H9 (cell line): ENCODE measurements around the gene LRMDA. TPM values are rescaled to one million over a fixed set of nuclear protein-coding genes. Genes with fewer than 3 reads are reported as not detected.

Experiments
- DNase-seq: peaks from one replicate; pipeline ENCODE4 v3.0.0-alpha.2; 2017
- H2AFZ ChIP-seq: one replicate; pipeline ENCODE4 v1.6.1; 2013; ENCODE audit warnings: mild to moderate bottlenecking, low read length, control low read depth, moderate library complexity
- H2AK5ac ChIP-seq: 2 replicates; pipeline ENCODE4 v1.6.1; 2013; ENCODE audit warnings: low read length, control low read depth, mixed read lengths; ENCODE audit not compliant: insufficient read length
- H2BK120ac ChIP-seq: one replicate; pipeline ENCODE4 v1.6.1; 2013; ENCODE audit warnings: low read depth, mild to moderate bottlenecking, low read length, control low read depth, inconsistent platforms; ENCODE audit not compliant: poor library complexity, severe bottlenecking
- H2BK12ac ChIP-seq: 2 replicates; pipeline ENCODE4 v1.6.1; 2013; ENCODE audit warnings: low read length, control low read depth, mixed read lengths, low read depth; ENCODE audit not compliant: insufficient read length
- H2BK15ac ChIP-seq: 2 replicates; pipeline ENCODE4 v1.6.1; 2013; ENCODE audit warnings: low read depth, low read length, control low read depth
- H2BK20ac ChIP-seq: one replicate; pipeline ENCODE4 v1.6.1; 2013; ENCODE audit warnings: low read depth, mild to moderate bottlenecking, low read length, control low read depth, inconsistent platforms; ENCODE audit not compliant: poor library complexity, severe bottlenecking
- H2BK5ac ChIP-seq: 2 replicates; pipeline ENCODE4 v1.6.1; 2013; ENCODE audit warnings: low read length, control low read depth, mixed read lengths; ENCODE audit not compliant: insufficient read length
- H3K14ac ChIP-seq: 2 replicates; pipeline ENCODE4 v1.6.1; 2013; ENCODE audit warnings: low read length, control low read depth; ENCODE audit not compliant: insufficient read depth
- H3K18ac ChIP-seq: 2 replicates; pipeline ENCODE4 v1.6.1; 2013; ENCODE audit warnings: low read depth, mild to moderate bottlenecking, mixed read lengths, low read length, control low read depth; ENCODE audit not compliant: insufficient read length
- H3K23ac ChIP-seq: 2 replicates; pipeline ENCODE4 v1.6.1; 2013; ENCODE audit warnings: low read length, control low read depth, mixed read lengths, low read depth; ENCODE audit not compliant: insufficient read length
- H3K23me2 ChIP-seq: 2 replicates; pipeline ENCODE4 v1.6.1; 2013; ENCODE audit warnings: low read depth, mild to moderate bottlenecking, mixed read lengths, low read length, control low read depth; ENCODE audit not compliant: insufficient read length, poor library complexity, severe bottlenecking
- H3K27ac ChIP-seq: 2 replicates; pipeline ENCODE4 v1.5.1; 2013; ENCODE audit warnings: low read length, control low read depth, mixed read lengths, low read depth; ENCODE audit not compliant: insufficient read length
- H3K27me3 ChIP-seq: 2 replicates; pipeline ENCODE4 v1.6.1; 2013; ENCODE audit warnings: low read length, control low read depth, inconsistent platforms; ENCODE audit not compliant: insufficient read depth
- H3K4ac ChIP-seq: 2 replicates; pipeline ENCODE4 v1.6.1; 2013; ENCODE audit warnings: low read depth, mild to moderate bottlenecking, control low read depth, inconsistent platforms, low read length, moderate library complexity
- H3K4me1 ChIP-seq: 2 replicates; pipeline ENCODE4 v1.6.1; 2013; ENCODE audit warnings: low read length, control low read depth, inconsistent platforms; ENCODE audit not compliant: insufficient read depth
- H3K4me2 ChIP-seq: 2 replicates; pipeline ENCODE4 v1.6.1; 2013; ENCODE audit warnings: low read length, control low read depth, mixed read lengths; ENCODE audit not compliant: insufficient read length, insufficient read depth
- H3K56ac ChIP-seq: 2 replicates; pipeline ENCODE4 v1.6.1; 2013; ENCODE audit warnings: low read depth, mild to moderate bottlenecking, mixed read lengths, low read length, control low read depth; ENCODE audit not compliant: insufficient read length
- H3K79me1 ChIP-seq: 2 replicates; pipeline ENCODE4 v1.6.1; 2013; ENCODE audit warnings: low read depth, mild to moderate bottlenecking, moderate library complexity, low read length, control low read depth, inconsistent platforms; ENCODE audit not compliant: insufficient read depth, poor library complexity, severe bottlenecking
- H3K79me2 ChIP-seq: 2 replicates; pipeline ENCODE4 v1.6.1; 2013; ENCODE audit warnings: low read length, control low read depth, inconsistent platforms; ENCODE audit not compliant: insufficient read depth
- H3K9ac ChIP-seq: 2 replicates; pipeline ENCODE4 v1.6.1; 2013; ENCODE audit warnings: low read length, control low read depth, mixed read lengths; ENCODE audit not compliant: insufficient read length; ENCODE audit errors: extremely low read depth
- H3K9me3 ChIP-seq: one replicate; pipeline ENCODE4 v1.6.1; 2013; ENCODE audit warnings: low read depth, low read length, inconsistent platforms; ENCODE audit not compliant: control insufficient read depth
- H3T11ph ChIP-seq: one replicate; pipeline ENCODE4 v1.6.1; 2013; ENCODE audit warnings: mild to moderate bottlenecking, low read length, control low read depth, inconsistent platforms
- H4K20me1 ChIP-seq: one replicate; pipeline ENCODE4 v1.6.1; 2013; ENCODE audit not compliant: control insufficient read depth, insufficient read length, insufficient read depth
- H4K5ac ChIP-seq: 2 replicates; pipeline ENCODE4 v1.6.1; 2013; ENCODE audit warnings: low read depth, mild to moderate bottlenecking, mixed read lengths, low read length, control low read depth; ENCODE audit not compliant: insufficient read length
- H4K8ac ChIP-seq: replicated peaks from 2 replicates; pipeline ENCODE4 v1.6.1; 2013; ENCODE audit warnings: low read length, control low read depth, mixed read lengths, low read depth; ENCODE audit not compliant: insufficient read length
- H4K91ac ChIP-seq: 2 replicates; pipeline ENCODE4 v1.6.1; 2013; ENCODE audit warnings: low read depth, mild to moderate bottlenecking, moderate library complexity, mixed read lengths, low read length, control low read depth; ENCODE audit not compliant: insufficient read length
- H3K27ac Mint-ChIP-seq, 3 experiments: 2 replicates in 2 of 3; 3 replicates in 1 of 3; pipeline ENCODE4 v1.8.0; 2020 to 2021; ENCODE audit warnings: mixed read lengths in 3 of 3, mild to moderate bottlenecking in 1 of 3, moderate library complexity in 1 of 3
- H3K27me3 Mint-ChIP-seq: 2 replicates; pipeline ENCODE4 v1.8.0; 2021; ENCODE audit warnings: low read depth, mild to moderate bottlenecking, moderate library complexity, mixed read lengths
- H3K36me3 Mint-ChIP-seq, 3 experiments: 2 replicates in 2 of 3; 3 replicates in 1 of 3; pipeline ENCODE4 v1.8.0; 2020 to 2021; ENCODE audit warnings: low read depth in 3 of 3, mixed read lengths in 3 of 3; ENCODE audit not compliant: insufficient read depth in 1 of 3
- H3K4me1 Mint-ChIP-seq, 2 experiments: 2 replicates each; pipeline ENCODE4 v1.8.0; 2020; ENCODE audit warnings: mixed read lengths in 2 of 2
- H3K4me3 Mint-ChIP-seq, 2 experiments: 2 replicates in 1 of 2; 3 replicates in 1 of 2; pipeline ENCODE4 v1.8.0; 2020 to 2021; ENCODE audit warnings: mild to moderate bottlenecking in 2 of 2, mixed read lengths in 2 of 2, moderate library complexity in 1 of 2
- H3K9me3 Mint-ChIP-seq, 2 experiments: 2 replicates in 1 of 2; 3 replicates in 1 of 2; pipeline ENCODE4 v1.8.0; 2020; ENCODE audit warnings: mild to moderate bottlenecking in 2 of 2, mixed read lengths in 2 of 2, moderate library complexity in 1 of 2
- WGBS: extraction: QIAGEN DNeasy Blood & Tissue Kit; methylation state at CpG from one replicate; pipeline ENCODE4 v1.1.7; 2013; ENCODE audit warnings: missing lambda C conversion rate, low lambda C conversion rate, mixed read lengths; ENCODE audit not compliant: insufficient read length; ENCODE audit errors: extremely low coverage; 5-methylcytosine and 5-hydroxymethylcytosine counted together
- total RNA-seq: library from RNA; stranded (reverse); gene quantifications from 2 replicates; pipeline ENCODE4 v1.2.1, GENCODE V29; 2021
- TF ChIP-seq, protein P1 (sequence below): fragments of 200-600 bp; sonication (generic); conservative IDR thresholded peaks from 3 replicates; pipeline ENCODE4 v1.8.0; 2021; ENCODE audit warnings: antibody characterized with exemption, mild to moderate bottlenecking

The LRMDA gene
- total RNA-seq, 1 experiment from 2014 or later, result 1.8 TPM

DNA sequence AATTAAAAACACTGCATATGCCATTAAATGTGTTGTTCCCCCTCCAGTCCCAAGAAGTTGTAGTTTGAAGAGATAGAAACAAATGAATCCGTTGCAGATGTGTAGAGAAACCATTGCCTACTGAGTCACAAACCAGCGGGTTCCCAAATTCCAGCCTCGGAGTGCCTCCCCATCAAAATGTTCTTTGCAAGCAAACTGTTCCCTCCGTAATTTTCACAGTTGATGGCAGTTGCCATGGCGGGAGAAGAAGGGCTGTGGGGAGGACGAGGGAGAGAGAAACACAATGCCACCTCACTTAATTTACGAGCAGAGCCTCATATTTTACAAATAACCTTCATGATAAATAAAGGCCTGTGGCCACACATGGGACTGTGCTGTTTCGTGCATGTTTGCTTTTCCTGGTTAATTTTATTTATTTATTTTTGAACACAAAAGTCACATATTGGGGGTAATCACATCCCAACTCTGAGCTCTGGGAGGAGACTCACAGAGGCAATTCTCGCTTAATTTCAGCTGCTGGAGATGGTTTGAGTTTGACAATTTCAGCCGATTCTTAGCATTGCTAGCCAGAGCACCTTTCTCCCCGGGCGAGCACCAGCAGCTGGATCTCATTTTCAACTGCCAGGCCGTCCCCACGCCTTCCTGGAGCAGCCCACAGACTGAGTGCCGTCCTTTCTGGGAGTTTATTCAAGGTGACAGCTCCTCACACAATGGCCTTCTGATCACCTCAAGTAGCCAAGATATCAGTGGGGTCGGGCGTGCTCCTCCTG is 1122.0 kb downstream of the LRMDA start:
- Histone ChIP-seq H2AK5ac (no peak overlapping the region), H3K4me1 (no peaks in the 10 kb centered on the region), H3K14ac (no peak overlapping the region), H3K27ac (no peak overlapping the region), H3K27me3 (no peaks in the 10 kb centered on the region), H4K5ac (no peak overlapping the region), H2BK12ac (no peak overlapping the region), H3K4me2 (no peak overlapping the region), H2BK5ac (no peak overlapping the region), H3K79me2 (no peaks in the 10 kb centered on the region), H3K18ac (no peak overlapping the region), H3K9me3 (no peaks in the 10 kb centered on the region), H2BK20ac (no peak overlapping the region), H3K56ac (no peak overlapping the region), H3K23me2 (no peaks in the 10 kb centered on the region), H3K9ac (no peak overlapping the region), H4K8ac (no peak overlapping the region), H3T11ph (no peak overlapping the region), H3K4ac (no peak overlapping the region), H2BK120ac (no peak overlapping the region), H3K79me1 (no peaks in the 10 kb centered on the region), H4K91ac (no peak overlapping the region), H4K20me1 (no peaks in the 10 kb centered on the region), H2BK15ac (no peak overlapping the region), H3K23ac (no peak overlapping the region), H2AFZ (no peak overlapping the region)
- no peak overlapping the region for H3K4me3 Mint-ChIP-seq
- no CpG with 5 or more reads among the region's 17 CpGs for WGBS
- H3K4me1 Mint-ChIP-seq, result peaks cover 1 to 7% of the 10 kb centered on the region in 2 experiments; a peak in 1 of 4 replicates
- TF ChIP-seq, protein P1, sequence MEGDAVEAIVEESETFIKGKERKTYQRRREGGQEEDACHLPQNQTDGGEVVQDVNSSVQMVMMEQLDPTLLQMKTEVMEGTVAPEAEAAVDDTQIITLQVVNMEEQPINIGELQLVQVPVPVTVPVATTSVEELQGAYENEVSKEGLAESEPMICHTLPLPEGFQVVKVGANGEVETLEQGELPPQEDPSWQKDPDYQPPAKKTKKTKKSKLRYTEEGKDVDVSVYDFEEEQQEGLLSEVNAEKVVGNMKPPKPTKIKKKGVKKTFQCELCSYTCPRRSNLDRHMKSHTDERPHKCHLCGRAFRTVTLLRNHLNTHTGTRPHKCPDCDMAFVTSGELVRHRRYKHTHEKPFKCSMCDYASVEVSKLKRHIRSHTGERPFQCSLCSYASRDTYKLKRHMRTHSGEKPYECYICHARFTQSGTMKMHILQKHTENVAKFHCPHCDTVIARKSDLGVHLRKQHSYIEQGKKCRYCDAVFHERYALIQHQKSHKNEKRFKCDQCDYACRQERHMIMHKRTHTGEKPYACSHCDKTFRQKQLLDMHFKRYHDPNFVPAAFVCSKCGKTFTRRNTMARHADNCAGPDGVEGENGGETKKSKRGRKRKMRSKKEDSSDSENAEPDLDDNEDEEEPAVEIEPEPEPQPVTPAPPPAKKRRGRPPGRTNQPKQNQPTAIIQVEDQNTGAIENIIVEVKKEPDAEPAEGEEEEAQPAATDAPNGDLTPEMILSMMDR, result no peak
- H3K36me3 Mint-ChIP-seq, result no peaks in the 10 kb centered on the region
- no peak for DNase-seq
- H3K9me3 Mint-ChIP-seq, result no peaks in the 10 kb centered on the region
- no peaks in the 10 kb centered on the region for H3K27me3 Mint-ChIP-seq
- H3K27ac Mint-ChIP-seq, result peak overlapping the region in 1 of 3 experiments; percentile 27; a peak in 1 of 7 replicates
